GM21515 (cell line): ENCODE results near the gene MUC16.

Source experiments
- ATAC-seq: cut with Tn5 transposase; IDR thresholded peaks from one replicate; pipeline ENCODE4 v1.9.1; 2021; ENCODE audit not compliant: unreplicated experiment

MUC16 gene

GRCh38 chr19:9010693-9011092 lies 484 bp upstream of the MUC16 start:
- no peak for ATAC-seq

DNA sequence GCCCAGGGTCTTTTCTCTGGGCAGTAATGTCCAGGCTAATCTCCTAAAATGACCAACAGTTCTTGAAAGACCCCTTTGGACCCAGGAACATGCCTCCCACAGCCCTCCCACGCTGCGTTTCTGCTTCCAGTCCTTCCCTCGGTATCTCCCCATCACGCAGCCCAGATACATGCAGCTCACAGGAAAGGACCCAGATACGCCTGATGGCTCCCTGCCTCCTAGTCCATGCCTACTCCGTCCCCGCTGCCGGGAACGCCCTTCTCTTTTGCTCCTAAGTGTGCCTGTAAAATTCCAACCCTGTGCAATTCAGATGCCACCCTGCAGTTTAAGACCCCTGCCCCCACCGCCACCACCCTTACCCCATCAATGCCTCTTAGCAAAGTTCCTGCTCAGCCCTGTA lies 778 bp downstream of the MUC16 start:
- ATAC-seq: no peak

- ATAC-seq: no peak
These were observed 1.5 kb downstream of the MUC16 start for GRCh38 chr19:9008667-9009066.

- ATAC-seq: no peak
These were observed 9.3 kb downstream of the MUC16 start for GRCh38 chr19:9000933-9001332.

DNA sequence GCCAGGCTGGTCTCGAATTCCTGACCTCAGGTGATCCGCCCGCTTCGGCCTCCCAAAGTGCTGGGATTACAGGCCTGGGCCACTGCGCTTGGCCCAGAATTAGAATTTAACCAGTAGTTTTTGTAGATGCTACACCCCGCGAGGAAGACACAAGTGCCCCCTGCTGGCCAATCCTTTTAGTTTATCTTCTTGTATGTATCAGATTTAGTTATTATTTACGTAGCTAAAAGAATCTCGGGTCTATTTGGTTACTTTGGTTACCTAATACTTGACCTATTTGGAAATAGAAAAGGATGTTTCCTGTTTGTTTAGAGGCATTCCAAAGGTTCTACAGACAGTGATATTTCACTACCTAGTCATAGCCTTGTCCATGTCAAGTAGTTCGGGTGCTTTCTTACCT lies 22.0 kb downstream of the MUC16 start:
- no peak for ATAC-seq

DNA sequence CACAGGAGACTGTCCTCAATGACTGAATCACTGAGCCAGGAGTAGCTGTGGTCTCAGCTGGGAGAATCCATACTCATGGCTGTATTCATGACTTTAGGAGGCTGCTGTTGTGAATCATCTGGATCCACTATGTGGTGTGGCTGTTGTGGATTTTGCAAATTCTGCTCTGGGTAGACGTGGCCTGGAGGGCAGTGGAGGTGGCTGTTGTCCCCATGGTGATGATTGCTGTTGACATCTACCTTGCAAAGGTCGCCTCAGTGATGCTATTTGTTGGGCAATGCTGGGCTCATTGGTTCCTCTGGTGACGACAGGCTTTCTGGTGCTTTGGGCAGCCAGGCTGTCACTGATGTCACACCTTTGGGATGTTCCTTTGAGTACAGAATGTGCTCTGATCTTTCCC lies 23.9 kb downstream of the MUC16 start:
- no peak for ATAC-seq

- no peak for ATAC-seq
These were observed 36.6 kb downstream of the MUC16 start for GRCh38 chr19:8973501-8974091.

GRCh38 chr19:8965887-8966286 lies 44.3 kb downstream of the MUC16 start:
- no peak for ATAC-seq
